Measurements from ENCODE around the gene CHERP.

GRCh38 chr19:16542045-16542909 is at the start of gene CHERP:
- TF ChIP-seq ZNF121 (CRISPR knock-in tag; IDR thresholded peaks at IDR 0.05) (no peak), CTCF (CRISPR knock-in tag; IDR thresholded peaks at IDR 0.05) (no peak; the same call in 1 of the 2 replicates), GTF2F1 (IDR thresholded peaks at IDR 0.05; ENCODE audit: low read length) (no peak), SMARCC2 (IDR thresholded peaks at IDR 0.05) (no peak), PAX8 (CRISPR knock-in tag; IDR thresholded peaks at IDR 0.05; ENCODE audit: borderline replicate concordance) (peak; percentile 52; the same call in 1 of the 2 replicates), HIVEP1 (CRISPR knock-in tag; IDR thresholded peaks at IDR 0.05) (peak; percentile 64), MAFK (conservative IDR thresholded peaks at IDR 0.05 in 1 of 2, IDR thresholded peaks at IDR 0.05 in 1 of 2; ENCODE audit: low read length in 2 of 2) (no peak), POLR2AphosphoS5 (IDR thresholded peaks at IDR 0.05; ENCODE audit: low read depth, low read length) (peak; percentile 94)

All from HepG2 (cell line).